ENCODE measurements around the gene DCBLD1. TPM values are rescaled to one million over a fixed set of nuclear protein-coding genes. Genes with fewer than 3 reads are reported as not detected.

DCBLD1 gene
- total and polyA plus RNA-seq, 4 donors, result 2.7 to 10.4 (median 4.4) TPM

DNA sequence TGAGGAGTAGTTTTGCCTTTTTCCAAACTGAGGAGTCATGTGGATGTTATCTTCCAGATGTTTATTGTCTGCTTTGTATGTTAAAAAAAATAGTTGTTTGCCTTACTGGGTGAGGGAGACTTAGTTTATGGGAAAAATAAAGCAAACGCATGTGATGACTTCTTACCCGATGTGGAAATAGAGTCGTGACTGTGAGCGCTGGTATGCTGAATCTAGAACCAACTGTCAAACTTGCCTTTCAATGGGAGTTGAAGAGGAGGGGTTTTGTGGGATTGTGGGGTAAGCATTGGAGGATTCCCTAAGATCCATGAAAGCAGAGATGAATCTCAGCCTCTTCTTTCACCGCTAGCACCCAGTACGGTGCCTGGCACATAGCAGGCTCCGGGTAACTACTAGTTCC, 5.3 kb downstream of the DCBLD1 start:
- Histone ChIP-seq H3K27me3 (ENCODE audit: control insufficient read depth in 4 of 4, insufficient read depth in 4 of 4, low read length in 3 of 4) (no peaks in the 10 kb centered on the region), H3K4me3 (ENCODE audit: low read depth in 1 of 3, low read length in 3 of 3) (no peak overlapping the region), H3K9ac (ENCODE audit: low read depth in 1 of 2, low read length in 2 of 2) (no peak overlapping the region), H3K27ac (ENCODE audit: low read depth in 1 of 2, low read length in 2 of 2) (no peak overlapping the region), H3K9me3 (ENCODE audit: control insufficient read depth in 4 of 4, low read length in 3 of 4) (no peaks in the 10 kb centered on the region), H3K36me3 (ENCODE audit: control insufficient read depth in 4 of 4, insufficient read depth in 3 of 4, low read depth in 1 of 4, low read length in 3 of 4) (peaks cover 0 to 3% (median 0%) of the 10 kb centered on the region in 4 donors), H3K4me1 (ENCODE audit: control insufficient read depth in 4 of 4, insufficient read depth in 4 of 4, low read length in 3 of 4) (peaks cover 0 to 9% (median 5%) of the 10 kb centered on the region in 4 donors)
- TF ChIP-seq, protein P1, sequence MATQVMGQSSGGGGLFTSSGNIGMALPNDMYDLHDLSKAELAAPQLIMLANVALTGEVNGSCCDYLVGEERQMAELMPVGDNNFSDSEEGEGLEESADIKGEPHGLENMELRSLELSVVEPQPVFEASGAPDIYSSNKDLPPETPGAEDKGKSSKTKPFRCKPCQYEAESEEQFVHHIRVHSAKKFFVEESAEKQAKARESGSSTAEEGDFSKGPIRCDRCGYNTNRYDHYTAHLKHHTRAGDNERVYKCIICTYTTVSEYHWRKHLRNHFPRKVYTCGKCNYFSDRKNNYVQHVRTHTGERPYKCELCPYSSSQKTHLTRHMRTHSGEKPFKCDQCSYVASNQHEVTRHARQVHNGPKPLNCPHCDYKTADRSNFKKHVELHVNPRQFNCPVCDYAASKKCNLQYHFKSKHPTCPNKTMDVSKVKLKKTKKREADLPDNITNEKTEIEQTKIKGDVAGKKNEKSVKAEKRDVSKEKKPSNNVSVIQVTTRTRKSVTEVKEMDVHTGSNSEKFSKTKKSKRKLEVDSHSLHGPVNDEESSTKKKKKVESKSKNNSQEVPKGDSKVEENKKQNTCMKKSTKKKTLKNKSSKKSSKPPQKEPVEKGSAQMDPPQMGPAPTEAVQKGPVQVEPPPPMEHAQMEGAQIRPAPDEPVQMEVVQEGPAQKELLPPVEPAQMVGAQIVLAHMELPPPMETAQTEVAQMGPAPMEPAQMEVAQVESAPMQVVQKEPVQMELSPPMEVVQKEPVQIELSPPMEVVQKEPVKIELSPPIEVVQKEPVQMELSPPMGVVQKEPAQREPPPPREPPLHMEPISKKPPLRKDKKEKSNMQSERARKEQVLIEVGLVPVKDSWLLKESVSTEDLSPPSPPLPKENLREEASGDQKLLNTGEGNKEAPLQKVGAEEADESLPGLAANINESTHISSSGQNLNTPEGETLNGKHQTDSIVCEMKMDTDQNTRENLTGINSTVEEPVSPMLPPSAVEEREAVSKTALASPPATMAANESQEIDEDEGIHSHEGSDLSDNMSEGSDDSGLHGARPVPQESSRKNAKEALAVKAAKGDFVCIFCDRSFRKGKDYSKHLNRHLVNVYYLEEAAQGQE (IDR thresholded peaks at IDR 0.05), result no peak
- TF ChIP-seq RXRA (IDR thresholded peaks at IDR 0.05), result no peak
- TF ChIP-seq, protein P2, sequence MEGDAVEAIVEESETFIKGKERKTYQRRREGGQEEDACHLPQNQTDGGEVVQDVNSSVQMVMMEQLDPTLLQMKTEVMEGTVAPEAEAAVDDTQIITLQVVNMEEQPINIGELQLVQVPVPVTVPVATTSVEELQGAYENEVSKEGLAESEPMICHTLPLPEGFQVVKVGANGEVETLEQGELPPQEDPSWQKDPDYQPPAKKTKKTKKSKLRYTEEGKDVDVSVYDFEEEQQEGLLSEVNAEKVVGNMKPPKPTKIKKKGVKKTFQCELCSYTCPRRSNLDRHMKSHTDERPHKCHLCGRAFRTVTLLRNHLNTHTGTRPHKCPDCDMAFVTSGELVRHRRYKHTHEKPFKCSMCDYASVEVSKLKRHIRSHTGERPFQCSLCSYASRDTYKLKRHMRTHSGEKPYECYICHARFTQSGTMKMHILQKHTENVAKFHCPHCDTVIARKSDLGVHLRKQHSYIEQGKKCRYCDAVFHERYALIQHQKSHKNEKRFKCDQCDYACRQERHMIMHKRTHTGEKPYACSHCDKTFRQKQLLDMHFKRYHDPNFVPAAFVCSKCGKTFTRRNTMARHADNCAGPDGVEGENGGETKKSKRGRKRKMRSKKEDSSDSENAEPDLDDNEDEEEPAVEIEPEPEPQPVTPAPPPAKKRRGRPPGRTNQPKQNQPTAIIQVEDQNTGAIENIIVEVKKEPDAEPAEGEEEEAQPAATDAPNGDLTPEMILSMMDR (IDR thresholded peaks at IDR 0.05; ENCODE audit: low read depth, low read length, missing input control), result no peak
- TF ChIP-seq, protein P3, sequence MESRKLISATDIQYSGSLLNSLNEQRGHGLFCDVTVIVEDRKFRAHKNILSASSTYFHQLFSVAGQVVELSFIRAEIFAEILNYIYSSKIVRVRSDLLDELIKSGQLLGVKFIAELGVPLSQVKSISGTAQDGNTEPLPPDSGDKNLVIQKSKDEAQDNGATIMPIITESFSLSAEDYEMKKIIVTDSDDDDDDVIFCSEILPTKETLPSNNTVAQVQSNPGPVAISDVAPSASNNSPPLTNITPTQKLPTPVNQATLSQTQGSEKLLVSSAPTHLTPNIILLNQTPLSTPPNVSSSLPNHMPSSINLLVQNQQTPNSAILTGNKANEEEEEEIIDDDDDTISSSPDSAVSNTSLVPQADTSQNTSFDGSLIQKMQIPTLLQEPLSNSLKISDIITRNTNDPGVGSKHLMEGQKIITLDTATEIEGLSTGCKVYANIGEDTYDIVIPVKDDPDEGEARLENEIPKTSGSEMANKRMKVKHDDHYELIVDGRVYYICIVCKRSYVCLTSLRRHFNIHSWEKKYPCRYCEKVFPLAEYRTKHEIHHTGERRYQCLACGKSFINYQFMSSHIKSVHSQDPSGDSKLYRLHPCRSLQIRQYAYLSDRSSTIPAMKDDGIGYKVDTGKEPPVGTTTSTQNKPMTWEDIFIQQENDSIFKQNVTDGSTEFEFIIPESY (IDR thresholded peaks at IDR 0.05), result no peak
- TF ChIP-seq FOXA2 (IDR thresholded peaks at IDR 0.05), result no peak
- TF ChIP-seq, protein P4, sequence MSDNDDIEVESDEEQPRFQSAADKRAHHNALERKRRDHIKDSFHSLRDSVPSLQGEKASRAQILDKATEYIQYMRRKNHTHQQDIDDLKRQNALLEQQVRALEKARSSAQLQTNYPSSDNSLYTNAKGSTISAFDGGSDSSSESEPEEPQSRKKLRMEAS (IDR thresholded peaks at IDR 0.05), result no peak
- no peak for TF ChIP-seq NR2F2 (IDR thresholded peaks at IDR 0.05)
- TF ChIP-seq GABPA (IDR thresholded peaks at IDR 0.05 in 1 of 2, conservative IDR thresholded peaks at IDR 0.05 in 1 of 2), result no peak
- no peak for TF ChIP-seq TAF1 (conservative IDR thresholded peaks at IDR 0.05)
- TF ChIP-seq SP1 (IDR thresholded peaks at IDR 0.05), result no peak
- no peak for TF ChIP-seq RAD21 (IDR thresholded peaks at IDR 0.05)
- no peak for TF ChIP-seq EGR1 (IDR thresholded peaks at IDR 0.05; ENCODE audit: low read depth in 2 of 2)
- no peak for TF ChIP-seq JUND (IDR thresholded peaks at IDR 0.05)
- TF ChIP-seq FOXA1 (IDR thresholded peaks at IDR 0.05), result no peak
- no peak for TF ChIP-seq YY1 (IDR thresholded peaks at IDR 0.05)
- TF ChIP-seq, protein P5, sequence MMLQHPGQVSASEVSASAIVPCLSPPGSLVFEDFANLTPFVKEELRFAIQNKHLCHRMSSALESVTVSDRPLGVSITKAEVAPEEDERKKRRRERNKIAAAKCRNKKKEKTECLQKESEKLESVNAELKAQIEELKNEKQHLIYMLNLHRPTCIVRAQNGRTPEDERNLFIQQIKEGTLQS (IDR thresholded peaks at IDR 0.05), result no peak
- no peak for TF ChIP-seq HNF4A (conservative IDR thresholded peaks at IDR 0.05)
- no peak for TF ChIP-seq HNF4G (IDR thresholded peaks at IDR 0.05)
- WGBS, result 93% methylated on average over 7 of the region's 7 CpGs
- DNase-seq (ENCODE audit: low spot score), result no peak

Data from liver (tissue), 9 donors.